ENCODE measurements around the gene PALLD.

GRCh38 chr4:168610911-168611530, 114.2 kb downstream of the PALLD start:
- TF ChIP-seq EZH2 (IDR thresholded peaks at IDR 0.05; ENCODE audit: insufficient read depth, poor library complexity, severe bottlenecking): no peak
- no peak for TF ChIP-seq EZH2phosphoT487 (IDR thresholded peaks at IDR 0.05; ENCODE audit: insufficient read depth, low read depth)

All from GM23248 (cell line).